HT-29 (cell line): ENCODE data around the gene CLIP1. TPM values are rescaled to one million over a fixed set of nuclear protein-coding genes. Genes with fewer than 3 reads are reported as not detected.
"Not testable (repeated sequence)": the region's sequence is repeated elsewhere in the genome, so short reads cannot be mapped to it uniquely, and the experiment has no call there.

ENCODE experiments used
- DNase-seq: peaks from one replicate; pipeline ENCODE4 v3.0.0-alpha.2; 2015; ENCODE audit warnings: low spot score
- total RNA-seq: library from RNA; depleted of rRNA; stranded (reverse); fragments of >200 nt; shearing (Covaris generic); gene quantifications from 2 replicates; pipeline ENCODE4 v1.2.3, GENCODE V29; 2014

CLIP1 gene
- total RNA-seq, 1 experiment from 2014 or later: 26.6 TPM

DNA sequence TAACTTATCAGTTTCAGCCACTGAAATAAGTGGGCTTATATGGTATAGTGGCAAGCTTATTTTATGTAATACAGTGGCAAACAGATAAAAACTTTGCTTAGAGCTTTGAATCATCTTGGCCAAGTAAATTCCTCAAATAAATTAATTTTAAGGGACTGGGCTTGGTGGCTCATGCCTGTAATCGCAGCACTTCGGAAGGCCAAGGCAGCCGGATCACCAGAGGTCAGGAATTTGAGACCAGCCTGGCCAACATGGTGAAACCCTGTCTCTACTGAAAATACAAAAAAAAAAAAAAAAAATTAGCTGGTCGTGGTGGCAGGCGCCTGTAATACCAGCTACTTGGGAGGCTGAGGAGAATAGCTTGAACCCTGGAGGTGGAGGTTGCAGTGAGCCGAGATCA, 24.5 kb downstream of the CLIP1 start:
- not testable (repeated sequence) for DNase-seq

DNA sequence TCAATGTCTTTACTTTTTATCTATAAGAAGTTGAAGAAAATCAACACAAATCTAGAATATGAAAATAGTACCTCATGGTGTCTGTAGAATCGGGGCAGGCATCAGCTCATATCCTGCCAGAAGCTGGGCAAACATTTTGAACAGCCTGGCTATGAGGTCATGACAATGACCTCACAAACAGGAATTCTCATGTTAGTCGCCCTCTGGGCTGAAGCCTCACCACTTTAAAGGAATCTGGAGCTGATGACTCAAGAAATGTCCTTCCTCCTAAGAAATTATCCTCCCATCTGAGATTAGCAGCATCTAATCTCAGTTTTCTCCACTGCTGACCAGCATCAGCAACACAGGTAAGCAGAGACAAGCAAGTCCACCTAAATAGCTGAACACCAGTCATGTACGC, 27.1 kb downstream of the CLIP1 start:
- no peak for DNase-seq

DNA sequence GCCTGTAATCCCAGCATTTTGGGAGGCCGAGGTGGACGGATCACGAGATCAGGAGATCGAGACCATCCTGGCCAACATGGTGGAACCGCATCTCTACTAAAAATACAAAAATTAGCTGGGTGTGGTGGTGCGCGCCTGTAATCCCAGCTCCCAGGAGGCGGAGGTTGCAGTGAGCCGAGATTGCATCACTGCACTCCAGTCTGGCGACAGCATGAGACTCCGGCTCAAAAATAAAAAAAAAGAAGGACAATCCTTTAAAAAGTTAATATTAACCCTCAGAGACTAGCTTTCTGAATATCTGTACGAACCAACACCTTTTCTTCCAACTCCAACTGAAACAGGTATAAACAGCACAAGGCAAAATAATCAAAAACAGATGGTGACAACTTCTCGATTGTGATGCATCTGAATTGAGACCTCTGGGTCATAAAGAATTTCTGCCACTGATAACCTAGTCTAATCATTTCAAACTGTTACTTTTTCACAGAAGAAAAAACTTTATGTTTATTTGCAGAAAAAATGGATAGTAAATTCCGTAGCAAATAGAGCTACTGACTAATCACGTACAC, 27.8 kb downstream of the CLIP1 start:
- no peak for DNase-seq

DNA sequence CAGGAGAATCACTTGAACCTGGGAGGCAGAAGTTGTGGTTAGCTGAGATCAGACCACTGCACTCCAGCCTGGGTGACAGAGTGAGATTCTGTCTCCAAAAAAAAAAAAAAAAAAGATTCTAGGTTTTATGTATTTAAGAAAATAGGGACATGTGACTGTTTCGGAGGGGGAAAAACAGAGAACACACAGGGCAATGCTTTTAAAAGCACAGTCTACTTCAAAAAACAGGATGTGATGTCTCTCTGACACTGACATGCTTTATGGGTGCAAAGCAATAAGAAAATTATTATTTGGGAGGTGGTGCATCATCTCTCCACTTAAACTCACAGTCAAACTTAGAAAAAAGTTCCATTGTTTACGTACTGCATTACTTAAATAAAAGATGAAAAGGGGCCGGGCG, 28.7 kb downstream of the CLIP1 start:
- no peak for DNase-seq

DNA sequence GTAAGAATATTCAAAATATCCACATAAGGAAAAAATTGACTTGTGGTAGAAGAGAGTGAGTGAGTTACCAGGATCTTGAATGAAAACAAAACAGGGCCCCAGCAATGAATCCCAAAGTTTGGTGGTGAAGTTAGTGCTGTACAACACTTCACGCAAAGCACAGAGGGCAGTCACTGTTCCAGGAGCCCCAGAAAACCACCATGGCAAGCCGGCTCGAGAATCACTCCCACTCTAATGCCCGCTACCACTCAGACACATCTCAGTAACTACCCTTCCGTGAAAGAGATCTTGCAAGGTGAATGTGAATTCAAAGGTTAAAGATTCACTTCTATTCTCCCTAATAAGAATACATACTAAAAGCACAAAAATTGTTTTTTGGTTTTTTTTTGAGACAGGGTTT, 30.1 kb downstream of the CLIP1 start:
- DNase-seq: no peak

DNA sequence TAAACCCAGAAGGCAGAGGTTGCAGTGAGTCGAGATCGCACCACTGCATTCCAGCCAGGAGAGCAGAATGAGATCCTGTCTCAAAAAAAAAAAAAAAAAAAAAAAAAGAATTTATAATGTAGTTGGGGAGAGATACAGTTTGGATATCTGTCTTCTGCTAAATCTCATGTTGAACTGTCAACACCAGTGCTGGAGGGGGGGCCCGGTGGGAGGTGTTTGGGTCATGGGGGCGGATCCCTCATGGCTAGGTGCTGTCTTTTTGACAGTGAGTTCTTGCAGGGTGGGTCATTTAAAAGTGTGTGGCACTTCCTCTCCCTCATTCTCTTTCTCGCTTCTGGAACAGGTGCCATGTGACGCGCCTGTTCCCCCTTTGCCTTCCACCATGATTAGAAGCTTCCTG, 32.8 kb downstream of the CLIP1 start:
- DNase-seq: no peak

DNA sequence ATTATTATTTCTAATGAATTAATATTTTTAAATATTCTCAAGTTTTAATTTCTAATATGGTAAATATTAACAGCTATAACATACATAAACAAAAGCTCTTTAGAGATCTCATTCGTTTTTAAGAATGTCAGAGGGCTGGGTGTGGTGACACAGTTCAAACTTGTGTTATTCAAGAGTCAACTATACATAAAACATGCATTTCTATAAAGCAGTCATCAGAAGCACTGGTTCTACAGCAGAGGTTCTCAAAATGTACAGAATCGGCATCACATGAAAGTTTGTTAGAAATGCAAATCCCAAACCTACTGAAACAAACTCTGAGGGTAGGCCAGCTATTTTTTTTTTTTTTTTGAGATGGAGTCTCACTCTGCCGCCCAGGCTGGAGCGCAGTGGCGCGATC, 34.6 kb downstream of the CLIP1 start:
- no peak for DNase-seq

DNA sequence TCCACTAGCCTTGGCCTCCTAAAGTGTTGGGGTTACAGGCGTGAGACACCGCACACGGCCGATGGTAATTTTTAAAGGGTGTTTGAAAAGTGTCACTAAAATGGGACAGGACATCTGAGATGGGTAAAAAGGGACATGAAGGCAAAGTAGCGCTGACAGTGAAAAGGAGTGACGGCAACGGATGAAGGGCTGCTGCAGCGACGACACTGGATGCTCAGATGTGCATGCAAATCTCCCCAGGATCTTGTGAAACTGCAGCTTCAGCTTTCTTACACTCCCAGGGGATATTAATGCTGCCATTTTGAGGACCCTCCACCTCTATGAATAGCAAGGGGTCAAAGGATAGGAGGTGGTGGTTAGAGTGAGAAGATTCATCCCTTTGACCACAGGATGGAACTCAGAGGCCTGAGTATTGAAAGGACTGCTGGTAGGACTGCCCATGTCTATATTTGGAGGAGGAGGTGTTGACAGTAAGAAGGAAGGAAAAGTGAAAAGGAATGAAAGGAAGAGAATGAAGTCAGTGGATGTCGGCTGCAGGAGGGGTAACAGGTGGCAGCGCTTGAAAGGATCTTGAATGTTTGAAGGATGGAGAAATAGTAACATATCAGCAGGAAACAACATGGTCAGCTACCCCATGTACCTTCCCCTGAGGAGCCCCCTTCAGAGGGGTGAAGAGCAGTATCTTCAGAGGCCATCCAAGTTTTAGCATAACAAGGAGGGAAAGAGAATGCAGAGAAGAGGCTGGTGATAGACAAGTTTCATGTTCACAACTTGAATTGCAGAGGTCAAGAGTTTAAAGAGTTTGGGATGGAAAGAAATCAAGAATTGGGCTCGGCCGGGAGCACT, 37.1 kb downstream of the CLIP1 start:
- no peak for DNase-seq

DNA sequence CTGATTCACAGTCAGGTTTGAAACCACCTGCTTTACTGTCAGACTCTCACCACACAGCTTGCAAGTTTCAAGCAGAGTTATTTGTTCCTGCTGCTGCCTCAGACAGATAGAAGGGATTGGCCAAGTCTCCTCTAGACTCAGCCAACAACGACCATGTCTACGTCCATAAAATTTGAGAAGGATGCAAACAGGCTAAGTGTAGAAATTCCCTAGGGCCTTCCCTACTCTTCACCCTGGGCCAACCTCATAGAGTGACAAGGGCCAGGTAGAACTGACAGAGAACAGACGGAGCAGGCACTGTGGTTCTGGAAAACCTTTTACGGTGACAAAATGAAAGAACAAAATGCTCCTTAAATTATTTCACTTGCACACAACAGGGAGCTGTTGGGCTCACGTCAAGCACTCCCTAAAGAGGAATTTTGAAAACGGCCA, 39.5 kb downstream of the CLIP1 start:
- DNase-seq: no peak

DNA sequence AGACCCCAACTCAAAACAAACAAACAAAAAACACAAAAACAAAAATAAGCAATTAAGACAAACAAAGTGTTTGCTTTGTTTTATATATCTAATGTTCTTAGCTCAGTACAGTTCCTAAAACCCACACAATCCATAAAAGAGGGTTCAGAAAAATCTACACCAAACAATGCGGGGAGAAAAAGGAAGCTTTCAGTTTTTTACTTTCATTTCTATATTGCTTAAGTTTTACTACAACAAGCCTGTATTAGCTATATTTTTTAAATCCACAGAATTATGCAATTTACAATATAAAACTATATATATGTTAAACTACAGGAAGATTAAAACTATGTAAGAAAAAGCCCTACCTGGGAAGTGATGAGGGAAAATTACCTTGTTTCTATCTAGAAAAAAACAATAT, 41.4 kb downstream of the CLIP1 start:
- DNase-seq: no peak

DNA sequence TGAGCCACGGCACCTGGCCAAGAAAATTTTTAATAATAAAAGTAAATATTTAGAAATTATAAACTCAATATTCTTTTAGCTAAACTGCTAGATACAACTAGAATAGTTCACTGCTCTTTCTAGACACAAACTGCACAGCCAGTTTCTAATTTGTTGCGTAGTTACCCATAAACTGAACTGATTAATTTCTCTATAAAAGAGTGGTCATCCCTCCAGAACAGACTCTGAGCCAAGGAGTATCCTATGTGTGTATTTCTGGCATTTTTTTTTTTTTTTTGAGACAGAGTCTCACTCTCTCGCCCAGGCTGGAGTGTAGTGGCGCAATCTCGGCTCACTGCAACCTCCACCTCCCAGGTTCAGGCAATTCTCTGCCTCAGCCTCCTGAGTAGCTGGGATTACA, 45.7 kb downstream of the CLIP1 start:
- DNase-seq: not testable (repeated sequence)

DNA sequence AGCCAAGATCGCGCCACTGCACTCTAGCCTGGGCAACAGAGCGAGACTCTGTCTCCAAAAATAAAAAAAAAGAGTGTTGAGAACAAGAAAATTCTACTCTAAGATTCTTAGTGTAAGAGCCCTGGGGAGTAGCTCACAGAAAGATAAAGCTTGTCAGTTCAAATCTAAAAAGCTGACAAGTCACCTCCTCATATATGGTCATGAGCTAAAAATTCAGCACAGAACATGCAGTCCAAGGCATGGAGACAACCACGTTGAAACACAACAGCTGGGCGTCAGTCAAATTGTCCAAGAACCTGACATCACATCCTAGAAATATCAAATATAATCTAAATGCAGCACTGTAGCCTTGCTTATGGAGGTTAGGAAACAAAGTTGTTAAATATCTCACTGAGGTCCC, 47.8 kb downstream of the CLIP1 start:
- no peak for DNase-seq

DNA sequence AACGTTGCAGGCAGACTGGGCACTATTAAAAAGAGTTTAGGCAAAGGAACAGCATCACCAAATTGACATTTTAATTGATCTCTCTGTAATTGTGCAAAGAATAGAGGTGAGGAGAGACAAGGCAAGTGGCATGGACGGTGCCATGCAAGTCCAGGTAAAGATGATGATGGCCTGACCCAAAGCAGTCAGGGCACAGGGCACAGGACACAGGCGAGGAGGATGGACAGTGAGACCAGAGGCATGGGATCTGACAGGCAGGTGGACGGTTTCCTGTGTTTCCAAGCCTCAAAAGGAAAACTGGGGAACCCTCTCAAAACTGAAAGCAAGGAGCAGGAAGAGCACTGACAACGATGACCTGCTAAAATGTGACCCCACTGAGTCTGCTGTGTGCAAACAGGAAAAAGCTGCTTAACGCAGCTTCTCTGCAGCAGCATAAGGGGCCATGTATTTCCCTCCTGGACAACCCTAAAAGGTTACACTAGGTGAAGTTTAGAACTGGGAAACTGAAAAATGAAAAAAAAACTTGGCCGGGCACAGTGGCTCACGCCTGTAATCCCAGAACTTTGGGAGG, 50.9 kb downstream of the CLIP1 start:
- DNase-seq: no peak

DNA sequence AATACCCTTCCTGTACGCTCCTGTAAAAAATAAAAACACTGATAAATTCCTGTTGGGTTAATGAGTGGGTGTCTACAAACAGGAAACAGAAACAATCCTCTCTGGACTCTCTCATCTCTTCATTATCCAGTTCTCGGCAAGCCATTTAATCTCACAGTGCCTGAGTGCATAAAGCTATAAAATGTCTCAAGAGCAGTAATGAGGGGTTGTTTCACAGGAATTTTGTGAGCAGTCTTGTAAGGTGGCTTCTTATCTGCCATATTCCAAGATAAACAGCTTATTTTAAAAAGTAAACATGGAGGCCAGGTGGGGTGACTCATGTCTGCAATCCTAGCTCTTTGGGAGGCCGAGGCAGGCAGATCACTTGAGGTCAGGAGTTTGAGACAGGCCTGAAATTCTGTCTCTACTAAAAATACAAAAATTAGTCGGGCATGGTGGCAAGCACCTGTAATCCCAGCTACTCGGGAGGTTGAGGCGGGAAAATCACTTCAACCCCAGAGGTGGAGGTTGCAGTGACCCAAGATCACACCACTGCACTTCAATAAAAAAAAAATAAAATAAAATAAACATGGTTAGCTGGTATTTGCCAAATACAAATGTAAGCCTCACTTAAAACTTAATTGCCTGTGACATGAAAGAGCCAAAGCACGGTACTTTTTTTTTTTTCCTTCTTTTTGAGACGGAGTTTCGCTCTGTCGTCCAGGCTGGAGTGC, 54.0 kb downstream of the CLIP1 start:
- DNase-seq: peak; percentile 25

DNA sequence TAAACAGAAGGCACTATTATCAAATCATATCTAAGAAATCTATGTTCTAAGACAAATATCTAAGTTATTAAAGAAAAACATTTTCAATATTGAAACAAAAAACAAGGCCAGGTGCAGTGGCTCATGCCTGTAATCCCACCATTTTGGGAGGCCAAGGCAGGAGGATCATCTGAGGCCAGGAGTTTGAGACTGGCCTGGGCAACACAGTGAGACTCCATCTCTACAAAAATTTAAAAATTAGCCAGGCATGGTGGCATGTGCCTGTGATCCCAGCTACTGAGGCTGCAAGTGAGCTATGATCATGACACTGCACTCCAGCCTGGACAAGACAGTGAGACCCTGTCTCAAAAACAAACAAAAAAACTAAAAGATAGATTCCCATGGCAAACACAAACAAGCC, 54.8 kb downstream of the CLIP1 start:
- not testable (repeated sequence) for DNase-seq

DNA sequence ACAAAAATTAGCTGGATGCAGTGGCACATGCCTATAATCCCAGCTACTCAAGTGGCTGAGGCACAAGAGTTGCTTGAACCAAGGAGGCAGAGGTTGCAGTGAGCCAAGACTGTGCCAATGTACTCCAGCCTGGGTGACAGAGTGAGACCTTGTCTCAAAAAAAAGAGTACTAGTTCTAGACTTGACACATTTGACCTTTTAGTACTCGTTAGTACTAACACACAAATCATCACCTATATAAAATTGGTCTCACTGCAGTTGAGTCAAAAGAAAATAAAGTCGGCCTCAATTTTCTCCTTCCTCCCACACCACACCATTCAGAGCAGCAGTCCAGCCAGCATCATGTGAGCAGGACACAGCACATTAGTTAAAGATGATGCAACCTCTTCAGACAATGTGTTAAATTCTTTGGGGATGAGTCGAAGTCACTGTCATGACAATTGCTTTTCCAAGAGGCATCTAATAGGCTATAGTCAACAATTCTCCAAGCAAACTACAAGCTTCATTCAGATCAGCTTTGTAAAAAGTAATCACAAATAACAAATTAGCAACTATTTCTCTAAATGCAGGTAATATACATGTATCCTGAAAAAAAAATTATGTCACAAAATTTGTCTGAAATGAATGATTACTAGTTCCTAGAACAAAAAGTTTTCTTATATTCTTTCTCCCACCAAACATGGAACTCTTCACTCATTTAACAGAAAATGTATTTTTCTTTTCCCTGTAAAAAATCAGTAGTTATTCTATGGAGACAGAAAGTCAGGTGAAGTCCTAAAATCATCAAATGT, 55.6 kb downstream of the CLIP1 start:
- no peak for DNase-seq

DNA sequence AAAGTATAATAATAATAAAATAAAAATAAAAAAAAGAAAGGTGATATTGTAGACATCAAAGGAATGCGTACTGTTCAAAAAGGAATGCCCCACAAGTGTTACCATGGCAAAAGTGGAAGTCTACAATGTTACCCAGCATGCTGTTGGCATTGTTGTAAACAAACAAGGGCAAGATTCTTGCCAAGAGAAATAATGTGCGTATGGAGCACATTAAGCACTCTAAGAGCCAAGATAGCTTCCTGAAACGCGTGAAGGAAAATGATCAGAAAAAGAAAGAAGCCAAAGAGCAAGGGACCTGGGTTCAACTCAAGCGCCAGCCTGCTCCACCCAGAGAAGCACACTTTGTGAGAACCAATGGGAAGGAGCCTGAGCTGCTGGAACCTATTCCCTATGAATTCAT, 57.2 kb downstream of the CLIP1 start:
- not testable (repeated sequence) for DNase-seq

DNA sequence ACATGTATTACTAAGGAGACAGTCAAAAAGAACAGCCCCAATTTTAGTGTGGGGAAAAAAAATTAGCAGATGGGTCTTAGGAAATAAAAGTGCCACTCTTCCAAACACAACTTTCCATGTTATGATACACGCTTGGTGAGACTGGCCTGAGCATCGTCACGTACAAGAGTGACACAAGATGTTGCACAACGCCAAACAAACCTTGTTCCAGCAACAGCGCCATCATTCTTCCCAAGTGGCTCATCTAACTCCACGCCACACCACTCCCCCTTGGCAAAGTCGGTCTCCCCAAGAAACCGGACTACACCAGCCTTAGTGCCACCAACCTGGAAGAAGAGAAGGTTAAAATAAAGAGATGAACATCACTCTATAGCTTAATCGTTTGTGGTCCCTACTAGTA, 58.7 kb downstream of the CLIP1 start:
- no peak for DNase-seq

DNA sequence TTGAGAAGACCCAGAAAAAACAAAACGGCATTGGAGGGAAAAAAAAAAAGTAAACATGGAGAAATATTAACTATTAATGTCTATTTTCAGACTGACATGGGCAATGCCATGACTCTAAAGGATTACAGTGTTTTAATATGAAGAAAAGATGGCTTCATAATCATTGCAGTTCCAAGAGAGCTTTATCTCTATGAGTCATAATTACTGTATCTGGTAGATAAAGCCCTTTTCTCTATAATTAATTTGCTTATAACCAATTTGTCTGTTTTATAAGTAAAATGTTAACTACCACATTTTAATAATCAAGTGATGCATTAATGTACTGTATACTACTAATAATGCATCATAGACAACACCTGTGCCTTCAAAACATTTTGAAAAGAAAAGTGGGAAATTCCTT, 59.7 kb downstream of the CLIP1 start:
- no peak for DNase-seq

DNA sequence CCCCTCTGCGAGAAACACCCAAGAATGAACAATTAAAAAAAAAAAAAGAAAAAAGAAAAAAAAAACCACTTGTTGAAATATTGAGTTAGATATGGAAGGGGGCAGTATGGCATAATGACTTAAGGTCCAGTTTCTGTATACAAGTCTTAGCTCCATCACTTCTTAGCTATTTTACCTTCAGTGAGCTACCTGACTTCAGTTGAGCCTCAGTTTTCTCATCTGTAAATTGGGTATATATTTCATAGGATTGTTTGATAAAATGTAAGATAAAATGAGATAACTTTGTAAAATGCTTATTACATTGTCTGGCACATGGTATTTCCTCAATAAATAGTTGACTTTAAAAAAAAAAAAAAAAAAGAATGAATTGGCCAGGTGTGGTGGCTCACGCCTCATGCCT, 64.1 kb downstream of the CLIP1 start:
- not testable (repeated sequence) for DNase-seq

DNA sequence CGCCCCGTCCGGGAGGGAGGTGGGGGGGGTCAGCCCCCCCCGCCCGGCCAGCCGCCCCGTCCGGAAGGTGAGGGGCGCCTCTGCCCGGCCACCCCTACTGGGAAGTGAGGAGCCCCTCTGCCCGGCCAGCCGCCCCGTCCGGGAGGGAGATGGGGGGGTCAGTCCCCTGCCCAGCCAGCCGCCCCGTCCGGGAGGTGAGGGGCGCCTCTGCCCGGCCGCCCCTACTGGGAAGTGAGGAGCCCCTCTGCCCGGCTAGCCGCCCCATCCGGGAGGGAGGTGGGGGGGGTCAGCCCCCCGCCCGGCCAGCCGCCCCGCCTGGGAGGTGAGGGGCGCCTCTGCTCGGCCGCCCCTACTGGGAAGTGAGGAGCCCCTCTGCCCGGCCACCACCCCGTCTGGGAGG, 64.9 kb downstream of the CLIP1 start:
- not testable (repeated sequence) for DNase-seq

DNA sequence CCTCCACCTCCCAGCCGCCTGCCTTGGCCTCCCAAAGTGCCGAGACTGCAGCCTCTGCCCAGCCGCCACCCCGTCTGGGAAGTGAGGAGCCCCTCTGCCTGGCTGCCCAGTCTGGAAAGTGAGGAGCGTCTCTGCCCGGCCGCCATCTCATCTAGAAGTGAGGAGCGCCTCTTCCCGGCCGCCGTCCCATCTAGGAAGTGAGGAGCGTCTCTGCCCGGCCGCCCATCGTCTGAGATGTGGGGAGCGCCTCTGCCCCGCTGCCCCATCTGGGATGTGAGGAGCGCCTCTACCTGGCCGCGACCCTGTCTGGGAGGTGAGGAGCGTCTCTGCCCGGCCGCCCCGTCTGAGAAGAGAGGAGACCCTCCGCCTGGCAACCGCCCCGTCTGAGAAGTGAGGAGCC, 65.5 kb downstream of the CLIP1 start:
- not testable (repeated sequence) for DNase-seq
